K562 (cell line): ENCODE measurements around the gene OCA2. TPM values are rescaled to one million over a fixed set of nuclear protein-coding genes. Genes with fewer than 3 reads are reported as not detected.

Source experiments
- ATAC-seq: fragments of 200-7000 bp; cut with Tn5 transposase; 3 replicates; pipeline ENCODE4 v1.9.1; 2020; ENCODE audit warnings: moderate library complexity
- BruUV-seq: library from RNA; stranded (reverse); fragments of 400-500 nt; replicated peaks from 2 replicates; lab custom pipeline; 2021; lab: Mats Ljungman, UMichigan
- CTCF ChIA-PET: fragments of 300-600 bp; formaldehyde crosslinking; extraction: SDS; loops from one replicate; lab custom pipeline; 2021; ENCODE audit warnings: low intra/inter-chr PET ratio; lab: Yijun Ruan, JAX
- POLR2A ChIA-PET: fragments of 300-600, 350-650 bp; sonication (Branson Sonifier 250); formaldehyde crosslinking; extraction: SDS; loops from one replicate; lab custom pipeline; 2021; ENCODE audit warnings: antibody characterized with exemption, inconsistent platforms; lab: Yijun Ruan, JAX
- DNase-seq, 4 experiments: peaks; one replicate each; pipeline versions ENCODE4 v3.0.0 to v3.0.0-alpha.2; 2011 to 2018; ENCODE audit warnings: low spot score in 3 of 4, mixed read lengths in 3 of 4; ENCODE audit errors: extremely low read depth in 1 of 4
- FAIRE-seq: peaks from 2 replicates; lab custom pipeline; 2011; peaks lifted over from hg19 to GRCh38; lab: Jason Lieb, UNC
- H2AFZ ChIP-seq: 2 replicates; pipeline ENCODE4 v1.6.0; 2011; ENCODE audit warnings: low read depth, low read length, control low read depth, inconsistent platforms
- H3K27ac ChIP-seq: fragments of 200-600 bp; 3 replicates; pipeline ENCODE4 v1.8.0; 2011; ENCODE audit warnings: low read depth, mild to moderate bottlenecking, control low read depth, inconsistent platforms, low read length, moderate library complexity, mixed read lengths; ENCODE audit errors: extremely low read depth
- H3K27me3 ChIP-seq, 2 experiments: fragments of 300-600 bp in 1 of 2; 2 replicates in 1 of 2; 3 replicates in 1 of 2; pipeline versions ENCODE4 v1.6.0 to v1.8.0; 2011; ENCODE audit warnings: inconsistent platforms in 2 of 2, low read length in 2 of 2, mild to moderate bottlenecking in 1 of 2, mixed read lengths in 1 of 2, moderate library complexity in 1 of 2; ENCODE audit not compliant: control insufficient read depth in 2 of 2, insufficient read depth in 2 of 2
- H3K36me3 ChIP-seq: fragments of 300-600 bp; 3 replicates; pipeline ENCODE4 v1.8.0; 2011; ENCODE audit warnings: mild to moderate bottlenecking, low read length, inconsistent platforms; ENCODE audit not compliant: control insufficient read depth, insufficient read depth
- H3K4me1 ChIP-seq, 2 experiments: fragments of 200-600 bp in 1 of 2; replicated peaks in 1 of 2; 2 replicates in 1 of 2; 3 replicates in 1 of 2; pipeline versions ENCODE4 v1.5.1 to v1.8.0; 2011; ENCODE audit warnings: inconsistent platforms in 2 of 2, low read length in 2 of 2, mild to moderate bottlenecking in 1 of 2, mixed read lengths in 1 of 2, moderate library complexity in 1 of 2; ENCODE audit not compliant: control insufficient read depth in 2 of 2, insufficient read depth in 2 of 2
- H3K4me2 ChIP-seq: 2 replicates; pipeline ENCODE4 v1.6.1; 2011; ENCODE audit warnings: low read length, control low read depth, inconsistent platforms, mixed read lengths; ENCODE audit not compliant: insufficient read depth
- H3K4me3 ChIP-seq: fragments of 200-600 bp; sonication (generic), shearing (Covaris generic); 2 replicates; pipeline ENCODE4 v1.5.1; 2016; ENCODE audit warnings: control low read depth, inconsistent platforms
- H3K79me2 ChIP-seq: fragments of 200-600 bp; 3 replicates; pipeline ENCODE4 v1.8.0; 2011; ENCODE audit warnings: low read length, inconsistent platforms; ENCODE audit not compliant: control insufficient read depth, insufficient read depth
- H3K9ac ChIP-seq, 2 experiments: 2 replicates each; pipeline versions ENCODE4 v1.6.0 to v1.6.1; 2011; ENCODE audit warnings: low read depth in 2 of 2, low read length in 2 of 2, control low read depth in 1 of 2, inconsistent platforms in 1 of 2, mild to moderate bottlenecking in 1 of 2, mixed read lengths in 1 of 2; ENCODE audit not compliant: insufficient read depth in 1 of 2
- H3K9me1 ChIP-seq: one replicate; pipeline ENCODE4 v1.6.0; 2011; ENCODE audit warnings: inconsistent platforms, mild to moderate bottlenecking, low read length, moderate library complexity; ENCODE audit not compliant: control insufficient read depth, insufficient read depth
- H3K9me3 ChIP-seq: replicated peaks from 2 replicates; pipeline ENCODE4 v1.5.1; 2011; ENCODE audit warnings: low read depth, low read length, inconsistent platforms; ENCODE audit not compliant: control insufficient read depth, insufficient read depth
- H4K20me1 ChIP-seq: replicated peaks from 2 replicates; pipeline ENCODE4 v1.6.1; 2011; ENCODE audit warnings: low read length, inconsistent platforms, mixed read lengths; ENCODE audit not compliant: control insufficient read depth, insufficient read depth
- HSF4 ChIP-seq: fragments of 250-450 bp; sonication (Bioruptor Pico); IDR thresholded peaks from 2 replicates; pipeline ENCODE4 v2.1.2; 2022; ENCODE audit warnings: mild to moderate bottlenecking, moderate library complexity, borderline replicate concordance
- NR2C1 ChIP-seq, 2 experiments: fragments of 450-650 bp; IDR thresholded peaks; 2 replicates each; pipeline ENCODE4 v1.6.1; 2017; ENCODE audit warnings: mild to moderate bottlenecking in 2 of 2, antibody characterized with exemption in 1 of 2, inconsistent platforms in 1 of 2, missing compliant biosample characterization in 1 of 2, missing genetic modification characterization in 1 of 2
- PHF20 ChIP-seq: fragments of 450-650 bp; IDR thresholded peaks from 2 replicates; pipeline ENCODE4 v1.6.1; 2018; ENCODE audit not compliant: partially characterized antibody
- ZBTB33 ChIP-seq: sonication (generic); formaldehyde crosslinking; IDR thresholded peaks from 2 replicates; pipeline ENCODE4 v1.8.1; 2023; ENCODE audit warnings: mild to moderate bottlenecking, missing genetic modification reagents
- ZNF75A ChIP-seq: fragments of 450-650 bp; formaldehyde crosslinking; IDR thresholded peaks from 2 replicates; pipeline ENCODE4 v1.4.0; 2020; ENCODE audit warnings: mild to moderate bottlenecking
- WGBS: fragments of 100-300 bp; shearing (Covaris generic); methylation state at CpG from one replicate; pipeline ENCODE4 v1.1.6; 2016; ENCODE audit warnings: low coverage, mixed read lengths; ENCODE audit not compliant: insufficient coverage; ENCODE audit errors: missing lambda C conversion rate; 5-methylcytosine and 5-hydroxymethylcytosine counted together
- in situ Hi-C: fragments of 300-500 bp; cut with MboI; formaldehyde crosslinking; loops from 4 replicates; pipeline ENCODE4 v1.15.0; 2018; ENCODE audit warnings: inconsistent platforms, mixed read lengths
- intact Hi-C: fragments of 100-400 bp; cut with micrococcal nuclease; formaldehyde crosslinking; loops from 2 replicates; pipeline ENCODE4 v1.14.2; 2022
- polyA plus RNA-seq, 8 experiments: library from polyadenylated mRNA; depleted of rRNA in 4 of 8; stranded (reverse) in 5 of 8; unstranded in 3 of 8; fragments of >200 nt; fragmentation: Nextera tagmentation in 2 of 8; fragmentation: Illumina TruSeq in 1 of 8; extraction: Ambion mirVana in 2 of 8; extraction: Trizol in 1 of 8; gene quantifications; 2 replicates each; pipeline versions ENCODE4 v1.2.1 to v1.2.3, GENCODE V29; 2011 to 2014; ENCODE audit warnings: inconsistent platforms in 1 of 8, missing spikeins in 1 of 8
- total RNA-seq, 7 experiments: library from RNA; depleted of rRNA in 6 of 7; stranded (reverse); fragments of >200 nt in 6 of 7; fragmentation: Illumina TruSeq in 2 of 7; extraction: Trizol in 2 of 7; gene quantifications; 2 replicates each; pipeline versions ENCODE4 v1.2.1 to v1.2.3, GENCODE V29; 2011 to 2021; ENCODE audit warnings: low replicate concordance in 1 of 7

The OCA2 gene
- total and polyA plus RNA-seq, 9 of the 15 experiments (the other 6 are each of a cell fraction or from before 2014, with no cell fraction given): 0.07 to 0.59 (median 0.17) TPM; not detected in 1

- TF ChIP-seq ZBTB33 (CRISPR knock-in tag) (no peak), ZNF75A (no peak), NR2C1 (IDR thresholded peaks at IDR 0.05) (no peak), NR2C1 (tag; IDR thresholded peaks at IDR 0.05) (no peak)
- TF ChIP-seq, all 486 proteins: peak for 0
These were observed 317.0 kb downstream of the OCA2 start (continued) for GRCh38 chr15:27782125-27782524.

- Histone ChIP-seq H3K27ac (no peak overlapping the region), H3K79me2 (no peaks in the 10 kb centered on the region), H3K9me3 (no peaks in the 10 kb centered on the region), H2AFZ (no peak overlapping the region), H4K20me1 (no peaks in the 10 kb centered on the region), H3K9me1 (no peaks in the 10 kb centered on the region), H3K36me3 (no peaks in the 10 kb centered on the region), H3K9ac (no peak overlapping the region), H3K4me3 (no peak overlapping the region), H3K4me2 (no peak overlapping the region), H3K4me1 (no peaks in the 10 kb centered on the region; a peak in 1 of 5 replicates), H3K27me3 (peaks cover 0 to 4% of the 10 kb centered on the region in 2 experiments; a peak in 2 of 5 replicates)
- 3% methylated on average over 15 of the region's 15 CpGs for WGBS
- TF ChIP-seq PHF20 (no peak), HSF4 (CRISPR knock-in tag) (no peak)
- ChIA-PET POLR2A (no interaction called here), CTCF (no interaction called here)
- BruUV-seq: no TSS peak
- intact Hi-C loops: no loop called here
- ATAC-seq: no peak; the same call in 2 of the 3 replicates
- no peak for FAIRE-seq
- in situ Hi-C loops: no loop called here
- no peak for DNase-seq
These were observed 322.6 kb downstream of the OCA2 start for GRCh38 chr15:27776501-27776900.
